ENCODE results near the gene DGAT2L6. TPM values are rescaled to one million over a fixed set of nuclear protein-coding genes. Genes with fewer than 3 reads are reported as not detected.
"Not testable (repeated sequence)": the region's sequence is repeated elsewhere in the genome, so short reads cannot be mapped to it uniquely, and the experiment has no call there.

DGAT2L6 gene
- total RNA-seq, 2 donors from 2014 or later: 0.22 TPM; not detected in 1

DNA sequence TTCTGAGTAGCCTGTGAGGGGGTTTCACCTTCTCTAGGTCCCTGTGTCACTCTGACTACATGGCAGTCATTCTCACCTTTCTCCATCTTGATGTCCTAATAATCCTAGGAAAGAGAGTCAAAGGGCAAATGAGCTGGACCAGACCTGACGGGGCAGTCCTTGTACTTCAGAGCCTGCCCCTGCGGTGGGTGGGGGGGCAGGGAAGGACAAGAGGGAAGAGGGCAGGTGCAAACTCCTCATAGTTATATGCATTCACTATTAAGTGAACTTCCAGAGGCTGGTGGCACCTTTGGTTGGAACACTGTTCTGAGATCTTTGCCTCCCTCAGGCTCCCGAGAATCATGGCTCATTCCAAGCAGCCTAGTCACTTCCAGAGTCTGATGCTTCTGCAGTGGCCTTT, 57.1 kb downstream of the DGAT2L6 start, which contains the start of gene AWAT1:
Gene AWAT1, plus strand, starts transcription at position 301 of the 400 bp plus-strand sequence. Its CDS starts 41 bp downstream, at position 342.
- Mint-ChIP-seq H3K36me3 (ENCODE audit: low read depth) (no peaks in the 10 kb centered on the region), H3K27ac (no peak within 1 kb of the TSS), H3K4me3 (no peak within 1 kb of the TSS), H3K4me1 (no peaks in the 10 kb centered on the region), H3K27me3 (peaks cover 3% of the 10 kb centered on the region), H3K9me3 (no peaks in the 10 kb centered on the region)
- no peak for ATAC-seq (replicated peaks)

DNA sequence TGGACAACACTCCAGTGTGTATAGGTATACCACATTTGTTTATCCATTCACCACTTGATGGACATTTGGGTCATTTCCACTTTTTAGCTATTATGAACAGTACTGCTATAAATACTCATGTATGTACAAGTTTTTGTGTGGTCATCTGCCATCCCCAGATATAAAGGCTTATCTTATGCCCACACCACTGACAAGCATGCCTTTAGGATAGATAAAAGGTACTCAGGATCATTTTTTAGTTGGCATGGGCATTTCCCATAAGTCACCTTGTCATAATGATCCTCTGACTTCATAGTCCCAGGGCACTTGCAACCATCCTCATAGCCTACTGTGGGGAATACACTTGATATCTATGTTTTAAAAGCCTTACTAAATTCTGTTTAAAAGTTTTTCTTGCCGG, 63.5 kb downstream of the DGAT2L6 start:
- Mint-ChIP-seq H3K27ac (no peak overlapping the region), H3K36me3 (ENCODE audit: low read depth) (no peaks in the 10 kb centered on the region), H3K4me1 (no peaks in the 10 kb centered on the region), H3K4me3 (no peak overlapping the region), H3K9me3 (no peaks in the 10 kb centered on the region), H3K27me3 (no peaks in the 10 kb centered on the region)
- ATAC-seq (replicated peaks): no peak

DNA sequence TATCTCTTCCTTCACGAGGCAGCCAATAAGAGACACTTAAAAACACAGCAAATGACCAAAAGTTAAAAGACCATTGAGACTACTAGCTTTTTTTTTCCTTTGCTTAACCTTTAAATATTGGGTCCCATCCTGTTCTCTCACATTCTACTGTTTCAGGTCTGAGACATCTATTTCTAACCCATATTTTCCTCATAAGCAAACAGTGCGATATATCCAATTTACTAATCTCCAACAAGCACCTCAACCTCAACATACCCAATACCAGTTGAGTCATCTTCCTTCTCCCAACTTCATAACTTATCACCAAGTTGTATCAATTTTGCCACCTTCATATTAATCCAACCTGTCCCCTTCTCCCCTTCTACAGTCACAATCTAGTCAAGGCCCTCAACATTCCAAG, 64.2 kb downstream of the DGAT2L6 start:
- ATAC-seq (replicated peaks): no peak
- Mint-ChIP-seq H3K27me3 (no peaks in the 10 kb centered on the region), H3K4me3 (no peak overlapping the region), H3K27ac (no peak overlapping the region), H3K9me3 (no peaks in the 10 kb centered on the region), H3K36me3 (ENCODE audit: low read depth) (no peaks in the 10 kb centered on the region), H3K4me1 (no peaks in the 10 kb centered on the region)

DNA sequence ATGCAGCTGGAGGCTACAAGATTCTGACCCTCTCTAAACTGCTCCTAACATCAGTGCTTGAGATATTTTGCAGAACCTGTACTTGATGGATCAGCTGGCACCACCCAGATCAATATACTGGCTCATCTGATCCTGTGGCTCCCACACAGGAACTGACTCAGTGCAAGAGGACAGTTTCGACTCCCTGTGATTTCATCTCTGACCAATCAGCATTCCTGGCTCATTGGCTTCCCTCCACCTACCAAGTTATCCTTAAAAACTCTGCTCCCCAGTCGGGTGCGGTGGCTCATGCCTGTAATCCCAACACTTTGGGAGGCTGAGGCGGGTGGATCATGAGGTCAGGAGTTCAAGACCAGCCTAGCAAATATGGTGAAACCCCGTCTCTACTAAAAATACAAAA, 66.3 kb downstream of the DGAT2L6 start:
- not testable (repeated sequence) for H3K9me3 Mint-ChIP-seq; H3K4me1 Mint-ChIP-seq; H3K4me3 Mint-ChIP-seq; H3K27ac Mint-ChIP-seq; H3K36me3 Mint-ChIP-seq (ENCODE audit: low read depth); H3K27me3 Mint-ChIP-seq; ATAC-seq (replicated peaks)

DNA sequence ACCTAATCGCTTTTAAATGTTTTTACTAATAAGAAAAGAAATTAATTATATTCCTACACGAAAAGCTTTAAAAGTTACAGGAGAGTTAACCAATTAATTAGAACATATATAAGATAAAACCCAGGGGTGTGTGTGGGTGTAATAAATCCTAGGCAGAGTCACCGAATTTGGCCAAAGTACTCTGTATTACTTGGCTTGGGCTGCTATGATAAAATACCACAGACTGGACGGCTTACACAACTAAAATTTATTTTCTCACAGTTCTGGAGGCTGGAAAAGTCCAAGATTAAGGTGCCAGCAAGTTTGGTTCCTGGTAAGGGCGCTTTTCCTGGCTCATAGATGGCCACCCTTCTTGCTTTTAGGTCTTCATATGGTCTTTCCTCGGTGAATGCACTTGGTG, 67.6 kb downstream of the DGAT2L6 start:
- H3K4me1 Mint-ChIP-seq: no peaks in the 10 kb centered on the region
- no peaks in the 10 kb centered on the region for H3K9me3 Mint-ChIP-seq
- H3K4me3 Mint-ChIP-seq: no peak overlapping the region
- no peaks in the 10 kb centered on the region for H3K27me3 Mint-ChIP-seq
- no peak overlapping the region for H3K27ac Mint-ChIP-seq
- no peak for ATAC-seq (replicated peaks)
- no peaks in the 10 kb centered on the region for H3K36me3 Mint-ChIP-seq (ENCODE audit: low read depth)

DNA sequence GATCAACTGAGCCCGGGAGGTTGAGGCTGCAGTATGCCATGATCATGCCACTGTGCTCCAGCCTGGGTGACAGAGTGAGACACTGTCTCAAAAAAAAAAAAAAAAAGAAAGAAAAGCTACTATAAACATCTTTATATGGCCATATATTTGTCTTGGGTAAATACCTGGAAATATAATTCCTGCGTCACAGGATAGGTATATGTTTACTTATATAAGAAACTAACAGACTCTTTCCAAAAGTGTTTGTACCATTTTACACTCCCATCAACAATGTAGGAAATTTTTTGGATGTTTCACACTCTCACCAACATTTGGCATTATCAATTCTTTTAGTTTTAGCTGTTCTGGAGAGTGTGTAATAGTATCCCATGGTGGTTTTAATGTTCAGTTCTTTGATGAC, 70.0 kb downstream of the DGAT2L6 start:
- Mint-ChIP-seq H3K27me3 (no peaks in the 10 kb centered on the region), H3K9me3 (no peaks in the 10 kb centered on the region), H3K4me3 (no peak overlapping the region), H3K4me1 (no peaks in the 10 kb centered on the region), H3K27ac (no peak overlapping the region), H3K36me3 (ENCODE audit: low read depth) (no peaks in the 10 kb centered on the region)
- no peak for ATAC-seq (replicated peaks)

DNA sequence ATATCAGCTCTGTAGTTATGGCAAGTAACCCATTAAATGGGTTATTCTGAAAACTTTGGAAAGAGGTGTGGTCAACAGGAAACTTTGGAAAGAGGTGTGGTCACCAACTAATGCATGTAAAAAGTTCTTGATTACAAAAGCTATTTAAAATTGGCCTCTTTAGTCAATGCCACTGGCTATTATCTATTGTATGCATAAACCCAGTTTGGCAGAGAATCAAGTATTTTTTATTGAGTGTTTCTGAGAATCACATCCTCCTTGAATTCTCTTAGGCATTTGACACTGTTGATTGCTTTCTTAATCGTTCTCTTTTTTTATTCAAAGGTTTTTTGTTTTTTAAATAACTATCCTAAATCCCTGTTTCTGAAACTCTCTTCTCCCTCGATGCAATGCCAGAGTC, 75.2 kb downstream of the DGAT2L6 start:
- Mint-ChIP-seq H3K36me3 (ENCODE audit: low read depth) (no peaks in the 10 kb centered on the region), H3K9me3 (no peaks in the 10 kb centered on the region), H3K4me1 (peaks cover 14% of the 10 kb centered on the region), H3K4me3 (no peak overlapping the region), H3K27ac (peak overlapping the region; percentile 66), H3K27me3 (no peaks in the 10 kb centered on the region)
- no peak for ATAC-seq (replicated peaks)

DNA sequence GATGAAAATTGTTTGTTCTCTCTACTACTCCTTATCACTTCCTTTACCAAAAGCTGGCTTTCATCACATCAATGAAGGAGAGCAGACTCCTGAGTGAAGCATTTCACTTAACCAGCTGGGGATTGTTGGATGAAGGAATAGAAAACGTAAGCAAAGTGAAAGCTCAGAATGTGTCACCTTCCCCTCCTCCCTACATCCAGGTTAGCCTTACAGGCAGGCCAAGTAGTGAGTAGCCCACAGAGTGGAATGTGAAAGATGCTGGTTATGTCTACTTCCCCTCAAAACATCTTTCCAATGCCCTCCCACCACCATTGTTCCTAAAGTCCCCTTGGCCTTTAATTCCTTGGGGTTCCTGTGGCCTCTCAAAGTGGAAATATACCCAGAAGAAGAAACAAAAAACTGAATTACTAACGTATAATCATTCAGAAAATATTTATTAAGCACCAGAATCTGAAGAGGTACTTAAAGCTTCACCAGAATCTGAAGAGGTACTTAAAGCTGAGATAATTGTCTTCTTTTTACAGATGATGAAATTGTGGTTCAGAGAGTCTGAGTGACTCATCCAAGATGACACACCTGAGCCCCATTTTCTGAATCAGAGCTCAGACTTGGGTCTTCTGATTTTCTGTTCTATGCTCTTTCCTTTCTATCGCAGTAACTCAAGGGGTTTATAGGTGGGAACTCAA, 76.2 kb downstream of the DGAT2L6 start:
- peak overlapping the region; percentile 11 for H3K4me3 Mint-ChIP-seq
- no peaks in the 10 kb centered on the region for H3K36me3 Mint-ChIP-seq (ENCODE audit: low read depth)

DNA sequence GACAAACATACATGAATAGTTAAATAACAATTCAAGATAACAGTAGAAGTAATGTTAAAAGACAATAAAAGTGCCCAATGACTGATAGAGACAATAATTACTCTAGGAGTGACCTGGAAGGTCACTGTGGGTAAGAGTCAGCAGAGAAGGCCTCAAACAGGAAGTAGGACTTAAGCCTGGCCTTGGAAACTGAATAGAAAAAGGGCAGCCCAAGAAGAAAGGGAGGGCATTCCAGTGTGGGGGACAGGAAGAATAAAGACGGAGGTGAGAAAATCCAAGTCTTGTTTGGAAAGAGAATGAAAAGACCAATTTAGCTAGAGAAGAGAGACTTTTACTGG, 76.7 kb downstream of the DGAT2L6 start:
- Mint-ChIP-seq H3K27me3 (no peaks in the 10 kb centered on the region), H3K36me3 (ENCODE audit: low read depth) (no peaks in the 10 kb centered on the region), H3K4me3 (peak overlapping the region; percentile 11), H3K27ac (peak overlapping the region; percentile 66), H3K4me1 (peaks cover 14% of the 10 kb centered on the region), H3K9me3 (no peaks in the 10 kb centered on the region)
- peak; percentile 24 for ATAC-seq (replicated peaks)

More for the DNA sequence above, 76.2 kb downstream of the DGAT2L6 start:
- Mint-ChIP-seq H3K9me3 (no peaks in the 10 kb centered on the region), H3K4me1 (peaks cover 14% of the 10 kb centered on the region), H3K27me3 (no peaks in the 10 kb centered on the region), H3K27ac (peak overlapping the region; percentile 66)
- ATAC-seq (replicated peaks): peak; percentile 86

DNA sequence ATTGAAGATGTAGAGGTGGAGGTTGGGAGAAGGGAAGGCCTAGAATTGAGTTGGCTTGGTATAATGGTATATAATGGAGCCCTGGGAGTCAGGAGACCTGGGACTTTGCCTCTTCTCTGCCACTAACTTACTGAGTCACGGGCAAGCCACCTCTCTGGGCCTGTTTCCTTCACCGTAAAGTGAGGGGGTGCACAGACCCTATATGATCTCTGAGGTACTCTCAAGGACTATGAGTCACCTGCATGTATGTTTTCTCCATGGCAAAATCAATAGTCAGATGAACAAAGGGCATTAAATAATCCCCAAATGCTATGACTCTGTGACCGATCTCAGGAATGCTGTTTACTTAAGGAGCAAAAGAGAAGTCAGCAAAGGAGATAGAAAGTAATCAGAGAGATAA, 77.6 kb downstream of the DGAT2L6 start:
- Mint-ChIP-seq H3K27ac (no peak overlapping the region), H3K4me3 (no peak overlapping the region), H3K9me3 (no peaks in the 10 kb centered on the region), H3K4me1 (peaks cover 14% of the 10 kb centered on the region), H3K36me3 (ENCODE audit: low read depth) (no peaks in the 10 kb centered on the region), H3K27me3 (no peaks in the 10 kb centered on the region)
- no peak for ATAC-seq (replicated peaks)

Other genes with a start within 250 kb of the DGAT2L6 start
- gene AWAT2, start 127.5 kb upstream of the DGAT2L6 start, total RNA-seq: not detected
- gene OTUD6A, start 115.0 kb upstream of the DGAT2L6 start, total RNA-seq: not detected
- 10 to 100 TPM; 39.1 to 64.3 TPM for gene IGBP1, start 44.0 kb upstream of the DGAT2L6 start, total RNA-seq
- gene AWAT1, start 57.2 kb downstream of the DGAT2L6 start, total RNA-seq: not detected
- under 1 TPM; 0.35 to 0.85 TPM for gene P2RY4, start 82.7 kb downstream of the DGAT2L6 start, total RNA-seq
- not detected for gene ARR3, start 90.9 kb downstream of the DGAT2L6 start, total RNA-seq
- not detected for gene RAB41, start 104.7 kb downstream of the DGAT2L6 start, total RNA-seq
- gene PDZD11, start 112.4 kb downstream of the DGAT2L6 start, total RNA-seq: 10 to 100 TPM; 21.6 to 32.1 TPM
- 10 to 100 TPM; 25.4 to 30.3 TPM for gene KIF4A, start 112.6 kb downstream of the DGAT2L6 start, total RNA-seq
- gene GDPD2, start 245.8 kb downstream of the DGAT2L6 start, total RNA-seq: under 1 TPM; 0.24 to 0.69 TPM

Data from activated T-helper 17 cell treated with anti-CD3 and anti-CD28 coated beads, Interleukin-2, amount 50 U/mL, for 72 hours (primary cell).